ENCODE data around the gene COL28A1. TPM values are rescaled to one million over a fixed set of nuclear protein-coding genes. Genes with fewer than 3 reads are reported as not detected.

COL28A1 gene
- total RNA-seq, 1 donor from 2014 or later = 1.8 TPM

GRCh38 chr7:7526006-7526405, 9.7 kb downstream of the COL28A1 start:
- no peak for DNase-seq (ENCODE audit: low spot score in 2 of 2, unreplicated experiment in 2 of 2)
- Mint-ChIP-seq H3K9me3 (no peaks in the 10 kb centered on the region), H3K36me3 (no peaks in the 10 kb centered on the region), H3K4me1 (no peaks in the 10 kb centered on the region), H3K4me3 (no peak overlapping the region), H3K27ac (no peak overlapping the region), H3K27me3 (ENCODE audit: low read depth) (no peaks in the 10 kb centered on the region)
- TF ChIP-seq CTCF (IDR thresholded peaks at IDR 0.05; ENCODE audit: unreplicated experiment) = no peak

- Mint-ChIP-seq H3K9me3 (no peaks in the 10 kb centered on the region), H3K27me3 (ENCODE audit: low read depth) (no peaks in the 10 kb centered on the region), H3K36me3 (no peaks in the 10 kb centered on the region), H3K4me3 (no peak overlapping the region), H3K4me1 (no peaks in the 10 kb centered on the region), H3K27ac (no peak overlapping the region)
- DNase-seq (ENCODE audit: low spot score in 2 of 2, unreplicated experiment in 2 of 2) = no peak
- TF ChIP-seq CTCF (IDR thresholded peaks at IDR 0.05; ENCODE audit: unreplicated experiment) = no peak
Measured at GRCh38 chr7:7524121-7524520, 11.6 kb downstream of the COL28A1 start.

- no peak overlapping the region for H3K27ac Mint-ChIP-seq
- peaks cover 8% of the 10 kb centered on the region for H3K4me1 Mint-ChIP-seq
- no peak overlapping the region for H3K4me3 Mint-ChIP-seq
- no peaks in the 10 kb centered on the region for H3K36me3 Mint-ChIP-seq
- DNase-seq (ENCODE audit: low spot score in 2 of 2, unreplicated experiment in 2 of 2) = no peak
- H3K27me3 Mint-ChIP-seq (ENCODE audit: low read depth) = no peaks in the 10 kb centered on the region
- TF ChIP-seq CTCF (IDR thresholded peaks at IDR 0.05; ENCODE audit: unreplicated experiment) = no peak
- no peaks in the 10 kb centered on the region for H3K9me3 Mint-ChIP-seq
Measured at GRCh38 chr7:7522421-7522820, 13.3 kb downstream of the COL28A1 start.

- no peak for DNase-seq (ENCODE audit: low spot score in 2 of 2, unreplicated experiment in 2 of 2)
- peaks cover 8% of the 10 kb centered on the region for H3K4me1 Mint-ChIP-seq
- no peak for TF ChIP-seq CTCF (IDR thresholded peaks at IDR 0.05; ENCODE audit: unreplicated experiment)
- H3K9me3 Mint-ChIP-seq = no peaks in the 10 kb centered on the region
- H3K27me3 Mint-ChIP-seq (ENCODE audit: low read depth) = no peaks in the 10 kb centered on the region
- H3K4me3 Mint-ChIP-seq = no peak overlapping the region
- H3K27ac Mint-ChIP-seq = no peak overlapping the region
- H3K36me3 Mint-ChIP-seq = no peaks in the 10 kb centered on the region
Measured at GRCh38 chr7:7521259-7521658, 14.4 kb downstream of the COL28A1 start.

GRCh38 chr7:7519528-7519927, 16.1 kb downstream of the COL28A1 start:
- no peak overlapping the region for H3K4me3 Mint-ChIP-seq
- H3K36me3 Mint-ChIP-seq = no peaks in the 10 kb centered on the region
- H3K27ac Mint-ChIP-seq = no peak overlapping the region
- no peaks in the 10 kb centered on the region for H3K27me3 Mint-ChIP-seq (ENCODE audit: low read depth)
- peaks cover 11% of the 10 kb centered on the region for H3K4me1 Mint-ChIP-seq
- TF ChIP-seq CTCF (IDR thresholded peaks at IDR 0.05; ENCODE audit: unreplicated experiment) = no peak
- no peak for DNase-seq (ENCODE audit: low spot score in 2 of 2, unreplicated experiment in 2 of 2)
- H3K9me3 Mint-ChIP-seq = no peaks in the 10 kb centered on the region

- no peak for DNase-seq (ENCODE audit: low spot score in 2 of 2, unreplicated experiment in 2 of 2)
- no peak for TF ChIP-seq CTCF (IDR thresholded peaks at IDR 0.05; ENCODE audit: unreplicated experiment)
- peaks cover 12% of the 10 kb centered on the region for H3K4me1 Mint-ChIP-seq
- no peaks in the 10 kb centered on the region for H3K27me3 Mint-ChIP-seq (ENCODE audit: low read depth)
- H3K36me3 Mint-ChIP-seq = no peaks in the 10 kb centered on the region
- no peaks in the 10 kb centered on the region for H3K9me3 Mint-ChIP-seq
- no peak overlapping the region for H3K4me3 Mint-ChIP-seq
- H3K27ac Mint-ChIP-seq = no peak overlapping the region
Measured at GRCh38 chr7:7519056-7519455, 16.6 kb downstream of the COL28A1 start.
